Esophagus squamous epithelium (tissue), 5 donors: ENCODE measurements around the gene MLPH. TPM values are rescaled to one million over a fixed set of nuclear protein-coding genes. Genes with fewer than 3 reads are reported as not detected.

ENCODE experiments used
- DNase-seq: peaks from one replicate; lab custom pipeline; 2025; lab: John Stamatoyannopoulos, UW
- H3K27ac ChIP-seq, 4 donors: fragments of 200-600 bp; sonication (generic); one replicate each; pipeline ENCODE4 v1.5.1; 2016 to 2019; ENCODE audit warnings: mild to moderate bottlenecking in 1 of 4
- H3K27me3 ChIP-seq, 4 donors: fragments of 200-600 bp; sonication (generic); 1 replicate in 3 of 4; 2 replicates in 1 of 4; pipeline versions ENCODE4 v1.5.1 to v1.6.0; 2017 to 2021; ENCODE audit warnings: antibody characterized with exemption in 1 of 4
- H3K36me3 ChIP-seq, 3 donors: fragments of 200-600 bp; sonication (generic); one replicate each; pipeline ENCODE4 v1.5.1; 2016 to 2019
- H3K4me1 ChIP-seq, 3 donors: fragments of 200-600 bp; sonication (generic); one replicate each; pipeline ENCODE4 v1.5.1; 2017 to 2019
- H3K4me3 ChIP-seq, 4 donors: fragments of 200-600 bp; sonication (generic); 1 replicate in 3 of 4; 2 replicates in 1 of 4; pipeline ENCODE4 v1.5.1; 2016 to 2019; ENCODE audit warnings: mild to moderate bottlenecking in 2 of 4, moderate library complexity in 1 of 4
- H3K9me3 ChIP-seq, 3 donors: fragments of 200-600 bp; sonication (generic); one replicate each; pipeline ENCODE4 v1.5.1; 2016 to 2019
- POLR2A ChIP-seq, 4 donors: fragments of 450-650 bp; IDR thresholded peaks; one replicate each; pipeline ENCODE4 v1.6.1; 2017; ENCODE audit warnings: antibody characterized with exemption in 4 of 4, mild to moderate bottlenecking in 4 of 4, moderate library complexity in 3 of 4
- WGBS, 2 donors: methylation state at CpG; one replicate each; pipeline ENCODE4 v1.1.5; 2018; 5-methylcytosine and 5-hydroxymethylcytosine counted together
- intact Hi-C: fragments of 100-400 bp; cut with DNase I; formaldehyde crosslinking; loops from one replicate; pipeline ENCODE4 v1.15.0; 2022
- total RNA-seq, 4 donors: library from RNA; depleted of rRNA; stranded (reverse); fragments of >200 nt; gene quantifications; one replicate each; pipeline ENCODE4 v1.1.0, GENCODE V29; 2016
- TF ChIP-seq, protein P1 (sequence below), 6 experiments: fragments of 450-650 bp in 4 of 6; fragments of 200-600 bp in 2 of 6; sonication (generic) in 2 of 6; IDR thresholded peaks; one replicate each; pipeline ENCODE4 v1.5.1; 2016 to 2019; ENCODE audit warnings: antibody characterized with exemption in 6 of 6, mild to moderate bottlenecking in 4 of 6, moderate library complexity in 4 of 6
- donor health status: DM: yes; HTN: yes; CAD: no.

MLPH gene
- total RNA-seq, 4 donors from 2014 or later, result 1.8 to 10.5 (median 7.6) TPM

DNA sequence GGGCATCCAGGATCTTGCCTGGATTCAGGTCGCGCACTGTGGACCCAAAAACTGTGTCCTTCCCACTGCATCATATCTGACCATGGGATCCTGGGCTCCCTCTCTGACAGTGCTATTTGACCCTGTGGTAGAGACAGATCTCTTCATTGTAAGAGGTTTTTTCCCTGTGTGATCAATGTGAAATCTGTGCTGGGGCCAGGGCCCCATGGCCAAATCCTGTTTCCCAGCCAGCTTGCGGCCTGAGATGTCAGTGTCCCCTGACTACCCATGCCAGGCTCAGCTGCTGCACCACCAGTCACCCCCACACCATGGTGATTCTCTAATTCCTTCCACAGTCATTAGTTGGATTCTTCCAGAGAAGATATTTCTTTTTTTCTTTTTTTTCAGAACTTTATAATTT lies 82.8 kb downstream of the MLPH start:
- Histone ChIP-seq H3K27me3 (peaks cover 0 to 3% (median 0%) of the 10 kb centered on the region in 4 donors), H3K4me3 (no peak overlapping the region), H3K9me3 (no peaks in the 10 kb centered on the region), H3K36me3 (no peaks in the 10 kb centered on the region), H3K27ac (no peak overlapping the region), H3K4me1 (peaks cover 0 to 24% (median 13%) of the 10 kb centered on the region in 3 donors)
- WGBS, 2 donors, result 88 to 100% methylated on average over 3 of the region's 3 CpGs
- no peak for DNase-seq
- intact Hi-C loops, result no loop called here
- TF ChIP-seq POLR2A (IDR thresholded peaks at IDR 0.05), result no peak
- TF ChIP-seq, protein P1, sequence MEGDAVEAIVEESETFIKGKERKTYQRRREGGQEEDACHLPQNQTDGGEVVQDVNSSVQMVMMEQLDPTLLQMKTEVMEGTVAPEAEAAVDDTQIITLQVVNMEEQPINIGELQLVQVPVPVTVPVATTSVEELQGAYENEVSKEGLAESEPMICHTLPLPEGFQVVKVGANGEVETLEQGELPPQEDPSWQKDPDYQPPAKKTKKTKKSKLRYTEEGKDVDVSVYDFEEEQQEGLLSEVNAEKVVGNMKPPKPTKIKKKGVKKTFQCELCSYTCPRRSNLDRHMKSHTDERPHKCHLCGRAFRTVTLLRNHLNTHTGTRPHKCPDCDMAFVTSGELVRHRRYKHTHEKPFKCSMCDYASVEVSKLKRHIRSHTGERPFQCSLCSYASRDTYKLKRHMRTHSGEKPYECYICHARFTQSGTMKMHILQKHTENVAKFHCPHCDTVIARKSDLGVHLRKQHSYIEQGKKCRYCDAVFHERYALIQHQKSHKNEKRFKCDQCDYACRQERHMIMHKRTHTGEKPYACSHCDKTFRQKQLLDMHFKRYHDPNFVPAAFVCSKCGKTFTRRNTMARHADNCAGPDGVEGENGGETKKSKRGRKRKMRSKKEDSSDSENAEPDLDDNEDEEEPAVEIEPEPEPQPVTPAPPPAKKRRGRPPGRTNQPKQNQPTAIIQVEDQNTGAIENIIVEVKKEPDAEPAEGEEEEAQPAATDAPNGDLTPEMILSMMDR (IDR thresholded peaks at IDR 0.05), result no peak

DNA sequence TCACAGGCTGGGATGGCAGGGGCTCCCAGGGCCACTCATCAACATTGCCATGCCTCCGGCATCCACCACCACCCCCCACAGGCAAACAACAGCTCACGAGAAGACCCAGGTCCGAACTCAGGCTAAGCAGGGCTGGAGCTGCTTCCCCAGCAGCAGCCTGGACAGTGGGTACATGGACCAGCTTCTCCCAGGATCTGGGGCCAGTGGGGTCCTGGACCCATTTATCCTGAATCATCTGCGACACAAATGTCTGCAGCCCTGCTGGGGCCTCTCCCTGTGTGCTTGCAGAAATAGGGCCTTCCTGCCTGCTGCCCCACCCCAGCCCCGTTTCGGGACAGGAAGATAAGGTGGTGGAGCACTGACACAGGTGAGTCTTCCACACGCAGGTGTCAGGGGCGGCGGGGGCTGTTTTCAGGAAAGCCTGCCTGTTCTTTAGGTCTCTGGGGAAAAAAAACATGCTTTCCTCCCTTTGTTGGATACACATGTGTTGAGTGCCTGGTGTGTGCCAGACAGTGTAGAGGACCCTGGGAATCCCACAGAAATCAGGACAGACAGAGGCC lies 83.8 kb downstream of the MLPH start:
- Histone ChIP-seq H3K4me3 (no peak overlapping the region), H3K27ac (no peak overlapping the region), H3K9me3 (no peaks in the 10 kb centered on the region), H3K36me3 (no peaks in the 10 kb centered on the region), H3K27me3 (no peaks in the 10 kb centered on the region), H3K4me1 (peaks cover 5 to 33% (median 20%) of the 10 kb centered on the region in 3 donors)
- 78 to 93% methylated on average over 3 to 6 of the region's 9 CpGs for WGBS, 2 donors
- no peak for TF ChIP-seq POLR2A (IDR thresholded peaks at IDR 0.05)
- TF ChIP-seq, protein P1 (IDR thresholded peaks at IDR 0.05), result no peak
- intact Hi-C loops, result no loop called here
- DNase-seq, result no peak

DNA sequence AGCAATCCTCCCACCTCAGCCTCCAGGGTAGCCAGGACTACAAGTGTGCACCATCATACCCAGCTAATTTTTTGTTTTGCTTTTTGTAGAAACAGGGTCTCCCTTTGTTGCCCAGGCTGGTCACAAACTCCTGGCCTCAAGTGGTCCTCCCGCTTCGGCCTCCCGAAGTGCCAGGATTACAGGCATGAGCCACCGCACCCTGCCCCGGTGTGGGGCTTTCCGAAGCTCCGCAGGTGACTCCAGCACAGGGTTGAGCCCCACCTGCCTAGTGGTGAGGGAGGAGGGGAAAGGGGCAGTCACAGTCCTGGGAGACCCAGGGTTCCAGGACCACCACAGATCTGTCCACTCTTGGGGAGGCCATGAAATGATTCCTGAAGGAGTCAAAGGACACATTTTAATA lies 84.5 kb downstream of the MLPH start:
- Histone ChIP-seq H3K4me1 (peaks cover 6 to 37% (median 21%) of the 10 kb centered on the region in 3 donors), H3K4me3 (no peak overlapping the region), H3K27me3 (no peaks in the 10 kb centered on the region), H3K9me3 (no peaks in the 10 kb centered on the region), H3K36me3 (no peaks in the 10 kb centered on the region), H3K27ac (no peak overlapping the region)
- DNase-seq, result no peak
- TF ChIP-seq, protein P1 (IDR thresholded peaks at IDR 0.05), result no peak
- TF ChIP-seq POLR2A (IDR thresholded peaks at IDR 0.05), result no peak
- WGBS, 2 donors, result 88% methylated on average over 5 of the region's 7 CpGs; no CpG with 5 or more reads in 1 of the 2 donors
- intact Hi-C loops, result no loop called here

DNA sequence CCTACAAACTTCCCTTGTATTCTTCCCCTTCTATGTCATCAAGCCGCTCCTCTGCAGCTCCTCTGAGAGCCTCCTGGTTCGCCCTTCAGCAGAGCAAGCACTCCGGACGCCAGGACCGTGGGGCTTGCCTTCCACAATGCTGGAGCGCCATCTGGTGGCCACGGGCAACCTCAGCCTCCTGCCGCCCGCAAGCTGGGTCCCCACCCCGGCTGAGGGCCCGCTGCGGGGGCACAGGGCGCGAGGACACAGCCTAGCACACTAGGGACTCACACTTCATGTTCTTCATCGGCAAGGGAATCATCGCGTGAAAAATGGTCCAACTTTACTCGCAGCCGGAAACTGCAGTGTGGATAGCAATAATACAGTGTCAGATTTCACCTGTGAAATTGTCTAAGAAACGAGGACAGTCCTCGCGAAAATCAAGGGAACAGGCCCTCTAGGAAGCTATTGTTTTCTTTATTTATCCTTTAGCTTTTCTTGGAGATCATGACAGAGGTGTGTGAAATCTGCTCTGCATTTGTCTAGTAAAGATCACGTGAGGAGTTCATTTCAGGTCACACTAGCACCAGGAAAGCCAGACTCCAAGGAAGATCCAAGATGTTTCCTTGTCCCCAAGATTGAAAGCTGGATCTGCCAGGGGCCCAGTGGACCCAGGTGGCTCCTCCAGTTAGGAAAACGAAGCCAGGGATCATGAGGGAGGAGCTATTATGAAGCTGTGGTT lies 85.1 kb downstream of the MLPH start:
- H3K27me3 ChIP-seq, result no peaks in the 10 kb centered on the region
- no peaks in the 10 kb centered on the region for H3K9me3 ChIP-seq
- TF ChIP-seq, protein P1 (IDR thresholded peaks at IDR 0.05), result peak; percentile 87 to 98 (median 98)
- no peak for TF ChIP-seq POLR2A (IDR thresholded peaks at IDR 0.05)
- intact Hi-C loops, result loop anchor here (2.0 kb wide), 1 partner anchor 61 kb away; no protein-coding TSS in a partner anchor
- H3K36me3 ChIP-seq, result no peaks in the 10 kb centered on the region
- 15 to 20% methylated on average over 8 to 14 of the region's 24 CpGs for WGBS, 2 donors
- DNase-seq, result peak; percentile 37
- no peak overlapping the region for H3K27ac ChIP-seq
- H3K4me3 ChIP-seq, result peak overlapping the region in 1 of 4 donors; percentile 37
- peaks cover 6 to 37% (median 21%) of the 10 kb centered on the region in 3 donors for H3K4me1 ChIP-seq

DNA sequence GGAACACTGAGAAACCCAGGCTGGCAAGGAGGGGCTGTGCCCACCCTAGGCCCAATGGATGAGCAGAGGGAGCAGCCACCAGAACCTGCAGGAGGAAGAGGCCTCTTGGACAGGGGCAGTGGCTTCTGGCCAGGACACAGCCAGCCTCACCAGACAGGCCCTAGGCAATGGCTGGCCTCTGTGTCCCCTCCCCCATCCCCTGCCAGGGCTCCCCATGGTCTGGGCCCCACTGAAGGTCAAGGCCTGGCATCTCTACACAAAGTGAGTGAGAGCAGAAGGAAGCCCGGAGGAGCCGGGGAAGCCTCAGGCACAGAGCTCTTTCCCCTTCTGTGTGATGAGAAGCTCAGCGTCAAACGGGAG lies 85.7 kb downstream of the MLPH start:
- H3K36me3 ChIP-seq, result no peaks in the 10 kb centered on the region
- no peak overlapping the region for H3K4me3 ChIP-seq
- no peak overlapping the region for H3K27ac ChIP-seq
- intact Hi-C loops, result loop anchor here (2.0 kb wide), 1 partner anchor 62 kb away; no protein-coding TSS in a partner anchor
- H3K9me3 ChIP-seq, result no peaks in the 10 kb centered on the region
- H3K4me1 ChIP-seq, result peaks cover 6 to 37% (median 21%) of the 10 kb centered on the region in 3 donors
- no peak for TF ChIP-seq POLR2A (IDR thresholded peaks at IDR 0.05)
- TF ChIP-seq, protein P1 (IDR thresholded peaks at IDR 0.05), result no peak
- DNase-seq, result no peak
- no peaks in the 10 kb centered on the region for H3K27me3 ChIP-seq
- 84% methylated on average over 3 of the region's 4 CpGs; no CpG with 5 or more reads in 1 of the 2 donors for WGBS, 2 donors
